OCI-LY7 (cell line): ENCODE data around the gene AHCY.

Source experiments
- CTCF ChIP-seq: fragments of 200-600 bp; sonication (generic); conservative IDR thresholded peaks from 2 replicates; pipeline ENCODE4 v1.5.1; 2014; ENCODE audit warnings: mild to moderate bottlenecking, antibody characterized with exemption, low read length, moderate library complexity, mixed read lengths
- EZH2phosphoT487 ChIP-seq: fragments of 200-600 bp; sonication (generic); IDR thresholded peaks from 2 replicates; pipeline ENCODE4 v1.6.1; 2018; ENCODE audit warnings: low read depth, borderline replicate concordance, mild to moderate bottlenecking, mixed run types, antibody characterized with exemption, low read length, moderate library complexity, mixed read lengths

GRCh38 chr20:34260208-34260942, 42.8 kb downstream of the AHCY start:
- no peak for TF ChIP-seq CTCF
- no peak for TF ChIP-seq EZH2phosphoT487
